Ovary (tissue), 9 donors: ENCODE results near the gene NLGN1. TPM values are rescaled to one million over a fixed set of nuclear protein-coding genes. Genes with fewer than 3 reads are reported as not detected.

Experiments used
- DNase-seq, 5 donors: peaks; one replicate each; pipeline ENCODE4 v3.0.0-alpha.2; 2019 to 2020
- H3K27ac ChIP-seq, 2 donors: fragments of 200-600 bp; one replicate each; pipeline versions ENCODE4 v1.5.1 to v1.8.0; 2019 to 2022
- H3K27me3 ChIP-seq: fragments of 200-600 bp; one replicate; pipeline ENCODE4 v1.8.0; 2022
- H3K36me3 ChIP-seq: fragments of 200-600 bp; sonication (generic); one replicate; pipeline ENCODE4 v1.5.1; 2019
- H3K4me1 ChIP-seq: one replicate; pipeline ENCODE4 v1.8.1; 2013; ENCODE audit warnings: mild to moderate bottlenecking, moderate library complexity; ENCODE audit not compliant: insufficient read depth
- H3K4me3 ChIP-seq: fragments of 200-600 bp; sonication (generic); one replicate; pipeline ENCODE4 v1.5.1; 2017
- H3K9me3 ChIP-seq, 2 donors: fragments of 200-600 bp in 1 of 2; sonication (generic) in 1 of 2; one replicate each; pipeline versions ENCODE4 v1.5.1 to v1.8.1; 2013 to 2019; ENCODE audit warnings: mild to moderate bottlenecking in 1 of 2, moderate library complexity in 1 of 2
- CTCF ChIP-seq, 3 donors: fragments of 450-650 bp in 2 of 3; fragments of 200-600 bp in 1 of 3; IDR thresholded peaks; one replicate each; pipeline versions ENCODE4 v1.5.1 to v1.8.0; 2016 to 2022; ENCODE audit warnings: antibody characterized with exemption in 3 of 3, mild to moderate bottlenecking in 1 of 3
- EP300 ChIP-seq: sonication (generic); formaldehyde crosslinking; IDR thresholded peaks from one replicate; pipeline ENCODE4 v1.6.1; 2017; ENCODE audit warnings: antibody characterized with exemption
- POLR2A ChIP-seq: fragments of 450-650 bp; IDR thresholded peaks from one replicate; pipeline ENCODE4 v1.6.1; 2017; ENCODE audit warnings: antibody characterized with exemption, mild to moderate bottlenecking, moderate library complexity
- WGBS, 3 donors: extraction: QIAGEN DNeasy Blood & Tissue Kit in 1 of 3; methylation state at CpG; one replicate each; pipeline versions ENCODE4 v1.1.5 to v1.1.7; 2013 to 2017; 5-methylcytosine and 5-hydroxymethylcytosine counted together
- intact Hi-C, 4 donors: fragments of 100-400 bp; cut with DNase I; formaldehyde crosslinking; loops; one replicate each; pipeline versions ENCODE4 v1.11.0 to v1.15.1; 2022 to 2023
- polyA plus RNA-seq, 2 donors: library from polyadenylated mRNA; stranded (reverse); fragments of 200-250 nt in 1 of 2; fragments of 350-450 nt in 1 of 2; fragmentation: Illumina TruSeq in 1 of 2; extraction: RNeasy Lipid Tissue Mini Kit (QIAGEN cat#74804) in 1 of 2; gene quantifications; one replicate each; pipeline ENCODE4 v1.2.3, GENCODE V29; 2013 to 2014
- total RNA-seq, 7 donors: library from RNA; depleted of rRNA in 2 of 7; stranded (reverse); fragments of >200 nt in 2 of 7; fragmentation: NEBNext Ultra II Directional in 3 of 7; extraction: Animal tissue kit (Norgen Biotek cat#: 25700) in 3 of 7; gene quantifications; one replicate each; pipeline versions ENCODE4 v1.1.0 to v1.2.4, GENCODE V29; 2016 to 2023
- donor health status: DM: no; HTN: no; CAD: no; lungs with moderate emphysema.
- donor health status: DM: no; HTN: no; CAD: no.
- donor health status: Bipolar disorder and iron deficiency.
- donor health status: DM: yes; HTN: yes; CAD: no.
- donor health status: DM: no; HTN: no; CAD: no.
- donor health status: DM: yes; HTN: yes; CAD: no.

The NLGN1 gene
- total and polyA plus RNA-seq, 9 donors: 1.2 to 7.7 (median 4.6) TPM

GRCh38 chr3:173889596-173889995 lies 492.1 kb downstream of the NLGN1 start:
- no peak for DNase-seq
- no peak overlapping the region for H3K27ac ChIP-seq
- H3K27me3 ChIP-seq: no peaks in the 10 kb centered on the region
- H3K36me3 ChIP-seq: no peaks in the 10 kb centered on the region
- no peak overlapping the region for H3K4me3 ChIP-seq
- H3K4me1 ChIP-seq: no peaks in the 10 kb centered on the region
- TF ChIP-seq EP300: no peak
- TF ChIP-seq CTCF (IDR thresholded peaks at IDR 0.05): no peak
- TF ChIP-seq POLR2A: no peak
- no peaks in the 10 kb centered on the region for H3K9me3 ChIP-seq
- WGBS, 3 donors: 54 to 67% (median 65%) methylated on average over 4 of the region's 4 CpGs
- intact Hi-C loops: no loop called here

GRCh38 chr3:173890091-173890490 lies 492.5 kb downstream of the NLGN1 start:
- Histone ChIP-seq H3K27ac (no peak overlapping the region), H3K36me3 (no peaks in the 10 kb centered on the region), H3K9me3 (no peaks in the 10 kb centered on the region), H3K4me1 (no peaks in the 10 kb centered on the region), H3K27me3 (no peaks in the 10 kb centered on the region), H3K4me3 (no peak overlapping the region)
- WGBS, 3 donors: 88 to 90% (median 89%) methylated on average over 4 of the region's 4 CpGs
- TF ChIP-seq POLR2A (no peak), CTCF (IDR thresholded peaks at IDR 0.05) (no peak), EP300 (no peak)
- DNase-seq: no peak
- intact Hi-C loops: no loop called here

- no peaks in the 10 kb centered on the region for H3K36me3 ChIP-seq
- no peak overlapping the region for H3K4me3 ChIP-seq
- TF ChIP-seq EP300: no peak
- TF ChIP-seq POLR2A: no peak
- no peak for TF ChIP-seq CTCF (IDR thresholded peaks at IDR 0.05)
- H3K27ac ChIP-seq: no peak overlapping the region
- H3K27me3 ChIP-seq: no peaks in the 10 kb centered on the region
- no peaks in the 10 kb centered on the region for H3K4me1 ChIP-seq
- intact Hi-C loops: no loop called here
- DNase-seq: no peak
- 95 to 97% (median 95%) methylated on average over 4 of the region's 4 CpGs for WGBS, 3 donors
- H3K9me3 ChIP-seq: no peaks in the 10 kb centered on the region
Observed at GRCh38 chr3:173891272-173892100, 493.9 kb downstream of the NLGN1 start.

GRCh38 chr3:173892547-173892946 lies 495.0 kb downstream of the NLGN1 start:
- no peaks in the 10 kb centered on the region for H3K4me1 ChIP-seq
- no peak for TF ChIP-seq CTCF (IDR thresholded peaks at IDR 0.05)
- no peak for TF ChIP-seq POLR2A
- TF ChIP-seq EP300: no peak
- H3K9me3 ChIP-seq: no peaks in the 10 kb centered on the region
- no peak for DNase-seq
- H3K27ac ChIP-seq: no peak overlapping the region
- WGBS, 3 donors: 68 to 70% (median 69%) methylated on average over 4 of the region's 4 CpGs
- H3K36me3 ChIP-seq: no peaks in the 10 kb centered on the region
- H3K27me3 ChIP-seq: no peaks in the 10 kb centered on the region
- H3K4me3 ChIP-seq: no peak overlapping the region
- intact Hi-C loops: no loop called here
